HepG2 (cell line): Measurements from ENCODE around the gene BRD1. TPM values are rescaled to one million over a fixed set of nuclear protein-coding genes. Genes with fewer than 3 reads are reported as not detected.

Experiments
- ATAC-seq: fragments of 200-7000 bp; cut with Tn5 transposase; 3 replicates; pipeline ENCODE4 v1.9.1; 2020; ENCODE audit warnings: mild to moderate bottlenecking, moderate library complexity
- BruUV-seq: library from RNA; stranded (reverse); fragments of 400-500 nt; replicated peaks from 2 replicates; lab custom pipeline; 2021; lab: Mats Ljungman, UMichigan
- CTCF ChIA-PET: fragments of 300-600 bp; formaldehyde crosslinking; extraction: SDS; loops from one replicate; lab custom pipeline; 2021; ENCODE audit warnings: low total read pairs, inconsistent platforms, low intra/inter-chr PET ratio; lab: Yijun Ruan, JAX
- POLR2A ChIA-PET: fragments of 350-600 bp; sonication (Branson Sonifier 250); formaldehyde crosslinking; loops from one replicate; lab custom pipeline; 2020; ENCODE audit warnings: antibody characterized with exemption, inconsistent platforms; lab: Yijun Ruan, JAX
- DNase-seq: peaks from one replicate; pipeline ENCODE4 v3.0.0-alpha.2; 2015; ENCODE audit warnings: low spot score
- FAIRE-seq: peaks from 3 replicates; lab custom pipeline; 2011; peaks lifted over from hg19 to GRCh38; lab: Jason Lieb, UNC
- H2AFZ ChIP-seq: one replicate; pipeline ENCODE4 v1.6.1; 2011; ENCODE audit warnings: low read length, inconsistent platforms
- H3K27ac ChIP-seq: fragments of 300-600 bp; 3 replicates; pipeline ENCODE4 v1.8.0; 2011; ENCODE audit warnings: mixed run types, mild to moderate bottlenecking, mixed read lengths, low read length, inconsistent platforms; ENCODE audit not compliant: insufficient read depth; ENCODE audit errors: extremely low read length
- H3K27me3 ChIP-seq, 2 experiments: fragments of 200-600 bp in 1 of 2; 2 replicates in 1 of 2; 3 replicates in 1 of 2; pipeline versions ENCODE4 v1.6.0 to v1.8.0; 2011; ENCODE audit warnings: low read length in 2 of 2, mild to moderate bottlenecking in 2 of 2, moderate library complexity in 2 of 2, inconsistent platforms in 1 of 2; ENCODE audit not compliant: insufficient read depth in 2 of 2, control insufficient read depth in 1 of 2
- H3K36me3 ChIP-seq, 2 experiments: fragments of 200-600 bp in 1 of 2; replicated peaks in 1 of 2; 2 replicates in 1 of 2; 3 replicates in 1 of 2; pipeline versions ENCODE4 v1.5.1 to v1.8.0; 2011; ENCODE audit warnings: low read length in 2 of 2, inconsistent platforms in 1 of 2; ENCODE audit not compliant: insufficient read depth in 2 of 2, control insufficient read depth in 1 of 2
- H3K4me1 ChIP-seq: 2 replicates; pipeline ENCODE4 v1.5.1; 2012; ENCODE audit warnings: low read length, inconsistent platforms; ENCODE audit not compliant: insufficient read depth
- H3K4me2 ChIP-seq: 2 replicates; pipeline ENCODE4 v1.6.0; 2011; ENCODE audit warnings: low read depth, low read length, inconsistent platforms
- H3K4me3 ChIP-seq, 3 experiments: fragments of 200-600 bp in 1 of 3; sonication (generic), shearing (Covaris generic) in 1 of 3; replicated peaks in 1 of 3; 2 replicates each; pipeline ENCODE4 v1.5.1; 2011 to 2016; ENCODE audit warnings: low read length in 3 of 3, inconsistent platforms in 2 of 3, low read depth in 2 of 3, mild to moderate bottlenecking in 2 of 3, control low read depth in 1 of 3, mixed read lengths in 1 of 3; ENCODE audit not compliant: insufficient read depth in 1 of 3
- H3K79me2 ChIP-seq: one replicate; pipeline ENCODE4 v1.6.1; 2011; ENCODE audit warnings: low read length, inconsistent platforms; ENCODE audit not compliant: insufficient read depth
- H3K9ac ChIP-seq: 2 replicates; pipeline ENCODE4 v1.6.0; 2011; ENCODE audit warnings: mild to moderate bottlenecking, low read depth, low read length, inconsistent platforms; ENCODE audit not compliant: insufficient read depth
- H3K9me3 ChIP-seq: 2 replicates; pipeline ENCODE4 v1.5.1; 2012; ENCODE audit warnings: mild to moderate bottlenecking, low read length
- H4K20me1 ChIP-seq: 2 replicates; pipeline ENCODE4 v1.6.0; 2011; ENCODE audit warnings: inconsistent platforms, mild to moderate bottlenecking, low read length, moderate library complexity; ENCODE audit not compliant: insufficient read depth
- AGO2 ChIP-seq: fragments of 200-400 bp; formaldehyde crosslinking; optimal IDR thresholded peaks from 2 replicates; pipeline ENCODE3; 2017; ENCODE audit warnings: mild to moderate bottlenecking, low read depth, low read length, moderate library complexity
- CBX1 ChIP-seq: IDR thresholded peaks from one replicate; pipeline ENCODE4 v1.6.1; 2016; ENCODE audit warnings: antibody characterized with exemption, low read depth
- CEBPB ChIP-seq: IDR thresholded peaks from 2 replicates; pipeline ENCODE4 v1.6.1; 2011; ENCODE audit warnings: low read depth, low read length, improper control_type of control experiment, borderline replicate concordance
- JUNB ChIP-seq: sonication (generic); formaldehyde crosslinking; IDR thresholded peaks from 2 replicates; pipeline ENCODE4 v1.8.0; 2022; ENCODE audit warnings: missing genetic modification reagents, mild to moderate bottlenecking, borderline replicate concordance
- MATR3 ChIP-seq: sonication (generic); formaldehyde crosslinking; IDR thresholded peaks from 2 replicates; pipeline ENCODE4 v1.4.0; 2020; ENCODE audit warnings: missing genetic modification reagents
- MIER3 ChIP-seq: IDR thresholded peaks from 2 replicates; pipeline ENCODE4 v1.6.1; 2016; ENCODE audit warnings: missing compliant biosample characterization, borderline replicate concordance
- ZBTB1 ChIP-seq: sonication (generic); formaldehyde crosslinking; IDR thresholded peaks from 2 replicates; pipeline ENCODE4 v1.4.0; 2020; ENCODE audit warnings: missing genetic modification reagents, borderline replicate concordance
- ZNF263 ChIP-seq: sonication (generic); formaldehyde crosslinking; IDR thresholded peaks from 2 replicates; pipeline ENCODE4 v1.4.0; 2020; ENCODE audit warnings: missing genetic modification reagents
- ZNF550 ChIP-seq: sonication (generic); formaldehyde crosslinking; IDR thresholded peaks from 2 replicates; pipeline ENCODE4 v1.4.0; 2020; ENCODE audit warnings: mild to moderate bottlenecking, missing genetic modification reagents, borderline replicate concordance
- WGBS: methylation state at CpG from one replicate; pipeline ENCODE4 v1.1.6; 2017; ENCODE audit warnings: low lambda C conversion rate; 5-methylcytosine and 5-hydroxymethylcytosine counted together
- in situ Hi-C: cut with HindIII; loops from 2 replicates; pipeline ENCODE4 v1.10.0; 2017; ENCODE audit warnings: low pct_unique_long_range_greater_than_20kb; ENCODE audit not compliant: extremely low pct_ligation_motif_present
- intact Hi-C: fragments of 100-400 bp; cut with micrococcal nuclease; formaldehyde crosslinking; loops from one replicate; pipeline ENCODE4 v1.10.0; 2022; ENCODE audit not compliant: unreplicated experiment
- polyA plus RNA-seq, 8 experiments: library from polyadenylated mRNA; depleted of rRNA in 3 of 8; stranded (reverse) in 7 of 8; unstranded in 1 of 8; fragments of >200 nt; fragmentation: Illumina TruSeq in 4 of 8; extraction: Trizol in 4 of 8; gene quantifications; 2 replicates each; pipeline versions ENCODE4 v1.2.1 to v1.2.3, GENCODE V29; 2011 to 2016; ENCODE audit warnings: low read depth in 4 of 8, missing spikeins in 1 of 8, mixed read lengths in 1 of 8; ENCODE audit not compliant: insufficient read depth in 1 of 8
- total RNA-seq, 5 experiments: library from RNA; depleted of rRNA; stranded (reverse); fragments of >200 nt; fragmentation: Illumina TruSeq; extraction: Trizol; gene quantifications; 2 replicates each; pipeline ENCODE4 v1.2.3, GENCODE V29; 2016; ENCODE audit warnings: low read depth in 1 of 5

Gene BRD1
- total and polyA plus RNA-seq, 2 of the 13 experiments (the other 11 are each of a cell fraction or from before 2014, with no cell fraction given): 5.1 to 12.0 TPM

DNA sequence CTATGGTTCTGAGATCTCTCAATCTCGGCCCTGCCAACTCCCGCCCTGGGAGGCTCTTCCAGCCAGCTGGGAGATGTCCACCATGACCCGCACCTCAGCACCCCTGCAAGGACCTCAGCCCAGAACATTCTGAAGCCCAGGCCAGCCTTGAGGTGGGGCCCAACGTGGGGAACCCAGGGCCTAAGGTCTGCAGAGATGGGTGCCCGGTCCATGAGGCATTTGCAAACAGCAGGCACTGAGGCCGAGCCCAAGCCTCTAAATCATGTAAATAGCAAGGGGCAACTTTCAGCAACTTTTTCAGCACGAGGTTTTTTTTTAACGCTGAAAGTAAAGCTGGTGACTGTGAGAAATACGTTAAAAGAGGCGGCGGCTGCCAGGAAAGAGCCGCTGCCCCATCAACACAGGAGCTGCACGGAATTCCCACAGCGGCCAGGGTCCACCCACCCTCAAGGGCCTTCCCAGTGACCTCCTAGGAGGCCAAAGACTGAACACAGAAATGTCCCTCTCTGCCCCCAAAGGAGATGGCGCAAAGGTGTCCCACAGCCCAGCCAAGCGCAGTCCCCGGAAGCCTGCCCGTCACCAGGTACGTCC is 46.9 kb downstream of the BRD1 start:
- Histone ChIP-seq H3K27ac (no peak overlapping the region), H3K36me3 (peaks cover 33 to 62% of the 10 kb centered on the region in 2 experiments; a peak in 4 of 5 replicates), H3K4me3 (no peak overlapping the region), H2AFZ (no peak overlapping the region), H3K9ac (no peak overlapping the region), H3K4me1 (no peaks in the 10 kb centered on the region), H3K4me2 (no peak overlapping the region), H4K20me1 (peaks cover 11% of the 10 kb centered on the region; the same call in 1 of the 2 replicates), H3K9me3 (no peaks in the 10 kb centered on the region), H3K27me3 (no peaks in the 10 kb centered on the region), H3K79me2 (peaks cover 17% of the 10 kb centered on the region)
- WGBS: 97% methylated on average over 10 of the region's 19 CpGs
- BruUV-seq: no TSS peak
- FAIRE-seq: no peak
- intact Hi-C loops (no loop called here), in situ Hi-C loops (no loop called here)
- DNase-seq: no peak
- ATAC-seq: no peak
- ChIA-PET POLR2A (no interaction called here), CTCF (no interaction called here)
- no peak for TF ChIP-seq MIER3
- no peak for TF ChIP-seq ZNF263
- TF ChIP-seq ZBTB1 (CRISPR knock-in tag): no peak
- no peak for TF ChIP-seq CBX1
- TF ChIP-seq MATR3 (CRISPR knock-in tag): no peak
- no peak for TF ChIP-seq ZNF550 (CRISPR knock-in tag)

DNA sequence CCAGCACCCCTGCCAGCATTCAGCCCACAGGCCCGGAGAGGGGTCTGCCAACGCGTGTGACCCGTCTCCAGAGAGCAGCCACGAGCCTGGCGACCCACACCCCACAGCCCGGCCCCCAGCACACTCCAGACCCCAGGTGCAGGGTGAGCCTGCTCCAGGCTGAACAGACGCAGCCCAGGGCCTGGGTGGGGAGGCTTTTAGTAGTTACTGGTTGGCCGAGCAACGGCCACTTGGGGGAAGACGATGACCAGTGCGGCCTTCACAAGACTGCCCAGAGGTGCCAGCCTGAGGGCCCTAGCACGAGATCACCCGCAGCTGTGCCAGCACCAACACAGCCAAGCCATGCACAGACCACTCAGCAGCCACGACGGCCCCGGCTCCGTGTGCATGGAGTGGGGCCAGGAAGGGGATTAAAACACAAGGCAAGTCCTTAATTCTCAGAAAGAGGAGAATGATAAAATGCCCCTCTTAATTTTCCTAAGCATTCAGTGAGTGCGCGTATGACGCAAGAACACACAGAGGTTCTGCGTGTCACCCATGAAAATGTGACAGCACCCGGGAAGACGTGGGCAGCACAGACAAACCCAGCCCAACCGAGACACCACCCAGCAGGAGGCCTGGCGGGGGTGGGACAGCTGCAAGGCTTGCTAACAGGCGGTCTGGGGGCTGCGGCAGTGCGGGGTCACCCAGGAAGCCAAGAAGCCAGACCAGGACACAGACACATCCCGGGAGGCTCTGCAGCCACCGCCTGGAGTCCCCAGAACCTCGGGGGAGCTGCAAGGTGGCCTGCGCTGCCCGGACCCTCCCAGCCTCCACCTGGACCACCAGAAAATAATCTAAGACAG is 47.6 kb downstream of the BRD1 start:
- no peak for FAIRE-seq
- peaks cover 15% of the 10 kb centered on the region for H3K79me2 ChIP-seq

More for the DNA sequence above, 47.6 kb downstream of the BRD1 start:
- no peak overlapping the region for H3K4me2 ChIP-seq
- CTCF ChIA-PET: no interaction called here
- no TSS peak for BruUV-seq
- WGBS: over 99% methylated on average over 22 of the region's 34 CpGs
- H3K27me3 ChIP-seq: no peaks in the 10 kb centered on the region
- intact Hi-C loops: no loop called here
- ATAC-seq (no peak), DNase-seq (no peak)
- in situ Hi-C loops: no loop called here
- no peaks in the 10 kb centered on the region for H3K4me1 ChIP-seq
- peaks cover 37 to 60% of the 10 kb centered on the region in 2 experiments; a peak in 4 of 5 replicates for H3K36me3 ChIP-seq
- no peak overlapping the region for H3K27ac ChIP-seq
- H3K9ac ChIP-seq: no peak overlapping the region
- H3K4me3 ChIP-seq: no peak overlapping the region
- POLR2A ChIA-PET: no interaction called here
- no peak overlapping the region for H2AFZ ChIP-seq
- peak; percentile 37 for TF ChIP-seq AGO2
- TF ChIP-seq CEBPB: peak; percentile 59; the same call in 1 of the 2 replicates
- no peak for TF ChIP-seq JUNB (CRISPR knock-in tag)
- peaks cover 9% of the 10 kb centered on the region; the same call in 1 of the 2 replicates for H4K20me1 ChIP-seq
- no peaks in the 10 kb centered on the region for H3K9me3 ChIP-seq
